Measurements from ENCODE around the gene VPS25.

DNA sequence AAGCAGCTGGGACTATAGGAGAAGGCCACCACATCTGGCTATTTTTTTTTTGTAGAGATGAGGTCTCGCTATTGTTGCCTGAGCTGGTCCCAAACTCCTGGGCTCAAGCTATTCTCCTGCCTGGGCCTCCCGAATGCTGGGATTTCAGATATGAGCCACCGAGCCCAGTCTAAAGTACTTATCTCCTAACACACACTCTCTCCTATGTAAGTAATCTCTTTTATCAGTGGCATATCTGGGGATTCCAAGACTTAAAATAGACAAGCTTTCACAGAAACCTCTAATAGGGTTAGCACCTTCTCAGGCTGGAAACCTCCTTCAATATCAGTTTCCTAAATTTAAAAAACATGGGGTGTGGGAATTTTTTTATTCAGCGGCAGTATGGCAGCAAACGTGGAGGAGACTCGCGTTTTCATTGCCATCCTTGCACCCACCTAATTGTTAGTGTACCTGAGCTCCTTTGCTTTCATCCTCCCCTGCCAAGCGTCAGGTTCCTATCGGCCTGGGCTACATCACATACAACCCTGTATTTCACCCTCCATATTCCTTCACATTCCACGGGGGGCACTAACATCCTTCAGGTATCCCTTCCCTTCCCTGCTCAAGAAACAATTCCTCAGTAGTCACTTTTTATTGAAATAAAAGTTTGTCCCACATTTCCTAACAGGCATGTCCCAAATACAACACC is 29.5 kb upstream of the VPS25 start:
- TF ChIP-seq, protein P1, sequence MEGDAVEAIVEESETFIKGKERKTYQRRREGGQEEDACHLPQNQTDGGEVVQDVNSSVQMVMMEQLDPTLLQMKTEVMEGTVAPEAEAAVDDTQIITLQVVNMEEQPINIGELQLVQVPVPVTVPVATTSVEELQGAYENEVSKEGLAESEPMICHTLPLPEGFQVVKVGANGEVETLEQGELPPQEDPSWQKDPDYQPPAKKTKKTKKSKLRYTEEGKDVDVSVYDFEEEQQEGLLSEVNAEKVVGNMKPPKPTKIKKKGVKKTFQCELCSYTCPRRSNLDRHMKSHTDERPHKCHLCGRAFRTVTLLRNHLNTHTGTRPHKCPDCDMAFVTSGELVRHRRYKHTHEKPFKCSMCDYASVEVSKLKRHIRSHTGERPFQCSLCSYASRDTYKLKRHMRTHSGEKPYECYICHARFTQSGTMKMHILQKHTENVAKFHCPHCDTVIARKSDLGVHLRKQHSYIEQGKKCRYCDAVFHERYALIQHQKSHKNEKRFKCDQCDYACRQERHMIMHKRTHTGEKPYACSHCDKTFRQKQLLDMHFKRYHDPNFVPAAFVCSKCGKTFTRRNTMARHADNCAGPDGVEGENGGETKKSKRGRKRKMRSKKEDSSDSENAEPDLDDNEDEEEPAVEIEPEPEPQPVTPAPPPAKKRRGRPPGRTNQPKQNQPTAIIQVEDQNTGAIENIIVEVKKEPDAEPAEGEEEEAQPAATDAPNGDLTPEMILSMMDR (IDR thresholded peaks at IDR 0.05) = no peak
- no peak for TF ChIP-seq POLR2A (IDR thresholded peaks at IDR 0.05)

Data from thyroid gland (tissue), 4 donors.